ENCODE results near the gene GAN.

Gene GAN

DNA sequence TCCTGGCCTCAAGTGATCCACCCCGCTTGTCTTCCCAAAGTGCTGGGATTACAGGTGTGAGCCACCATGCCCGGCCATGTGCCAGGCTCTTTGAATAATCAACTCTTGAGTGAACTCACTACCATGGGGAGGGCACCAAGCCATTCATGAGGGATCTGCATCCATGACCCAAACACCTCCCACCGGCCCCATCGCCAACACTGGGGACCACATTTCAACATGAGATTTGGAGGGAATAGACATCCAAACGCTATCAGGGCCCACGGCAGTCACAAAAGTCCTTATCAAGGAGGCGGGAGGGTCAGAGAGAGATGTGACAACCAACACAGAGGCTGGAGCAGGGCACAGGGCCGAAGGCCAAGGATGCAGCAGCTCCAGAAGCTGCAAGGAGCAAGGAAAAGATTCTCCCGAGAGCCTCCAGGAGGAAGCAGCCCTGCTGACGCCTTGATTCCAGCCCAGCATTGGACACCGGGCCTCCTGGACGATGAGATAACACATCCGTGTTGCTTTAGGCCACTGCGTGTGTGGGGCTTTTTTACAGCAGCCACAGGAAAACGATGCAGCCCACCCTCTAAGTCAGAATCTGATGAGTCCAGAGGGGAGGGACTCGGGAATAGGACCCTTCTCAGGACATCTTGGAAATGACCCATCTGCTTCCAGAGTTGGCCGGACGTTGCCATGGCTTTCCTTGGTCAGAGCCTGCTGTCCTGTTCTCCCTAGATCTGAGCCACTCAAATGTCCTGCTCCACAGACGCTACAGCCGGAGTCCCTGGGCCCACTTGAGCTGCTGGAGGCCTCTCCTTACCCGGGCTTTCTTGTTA, 82.5 kb downstream of the GAN start:
- ChIA-PET CTCF (no interaction called here), POLR2A (no interaction called here)
- H3K4me3 ChIP-seq (ENCODE audit: low read depth, low read length): no peak overlapping the region
- TF ChIP-seq ZSCAN4 (tag by site-specific recombination; IDR thresholded peaks at IDR 0.05): no peak
- TF ChIP-seq ZNF169 (tag by site-specific recombination; IDR thresholded peaks at IDR 0.05): no peak
- TF ChIP-seq ZNF785 (tag by site-specific recombination; IDR thresholded peaks at IDR 0.05): no peak
- TF ChIP-seq, protein P1, sequence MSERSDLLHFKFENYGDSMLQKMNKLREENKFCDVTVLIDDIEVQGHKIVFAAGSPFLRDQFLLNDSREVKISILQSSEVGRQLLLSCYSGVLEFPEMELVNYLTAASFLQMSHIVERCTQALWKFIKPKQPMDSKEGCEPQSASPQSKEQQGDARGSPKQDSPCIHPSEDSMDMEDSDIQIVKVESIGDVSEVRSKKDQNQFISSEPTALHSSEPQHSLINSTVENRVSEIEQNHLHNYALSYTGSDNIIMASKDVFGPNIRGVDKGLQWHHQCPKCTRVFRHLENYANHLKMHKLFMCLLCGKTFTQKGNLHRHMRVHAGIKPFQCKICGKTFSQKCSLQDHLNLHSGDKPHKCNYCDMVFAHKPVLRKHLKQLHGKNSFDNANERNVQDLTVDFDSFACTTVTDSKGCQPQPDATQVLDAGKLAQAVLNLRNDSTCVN (tag by site-specific recombination; optimal IDR thresholded peaks at IDR 0.05): no peak
- TF ChIP-seq INSM2 (tag by site-specific recombination; IDR thresholded peaks at IDR 0.05): no peak
- TF ChIP-seq, protein P2, sequence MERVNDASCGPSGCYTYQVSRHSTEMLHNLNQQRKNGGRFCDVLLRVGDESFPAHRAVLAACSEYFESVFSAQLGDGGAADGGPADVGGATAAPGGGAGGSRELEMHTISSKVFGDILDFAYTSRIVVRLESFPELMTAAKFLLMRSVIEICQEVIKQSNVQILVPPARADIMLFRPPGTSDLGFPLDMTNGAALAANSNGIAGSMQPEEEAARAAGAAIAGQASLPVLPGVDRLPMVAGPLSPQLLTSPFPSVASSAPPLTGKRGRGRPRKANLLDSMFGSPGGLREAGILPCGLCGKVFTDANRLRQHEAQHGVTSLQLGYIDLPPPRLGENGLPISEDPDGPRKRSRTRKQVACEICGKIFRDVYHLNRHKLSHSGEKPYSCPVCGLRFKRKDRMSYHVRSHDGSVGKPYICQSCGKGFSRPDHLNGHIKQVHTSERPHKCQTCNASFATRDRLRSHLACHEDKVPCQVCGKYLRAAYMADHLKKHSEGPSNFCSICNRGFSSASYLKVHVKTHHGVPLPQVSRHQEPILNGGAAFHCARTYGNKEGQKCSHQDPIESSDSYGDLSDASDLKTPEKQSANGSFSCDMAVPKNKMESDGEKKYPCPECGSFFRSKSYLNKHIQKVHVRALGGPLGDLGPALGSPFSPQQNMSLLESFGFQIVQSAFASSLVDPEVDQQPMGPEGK (tag by site-specific recombination; IDR thresholded peaks at IDR 0.05): no peak
- no peak for TF ChIP-seq ZNF48 (tag by site-specific recombination; IDR thresholded peaks at IDR 0.05)
- no peak for TF ChIP-seq ZNF624 (tag by site-specific recombination; IDR thresholded peaks at IDR 0.05)
- TF ChIP-seq ZBTB10 (tag by site-specific recombination; IDR thresholded peaks at IDR 0.05): no peak
- H3K4me1 ChIP-seq (ENCODE audit: control insufficient read depth, insufficient read depth, low read length): no peaks in the 10 kb centered on the region
- no peaks in the 10 kb centered on the region for H3K9me3 ChIP-seq (ENCODE audit: control insufficient read depth, insufficient read depth, low read depth, low read length)
- no peaks in the 10 kb centered on the region for H3K36me3 ChIP-seq (ENCODE audit: control insufficient read depth in 2 of 2, insufficient read depth in 1 of 2, low read length in 2 of 2)
- no peak overlapping the region for H3K27ac ChIP-seq (ENCODE audit: extremely low read depth, low read depth, low read length)

GRCh38 chr16:81397879-81398520, 83.2 kb downstream of the GAN start:
- no peaks in the 10 kb centered on the region for H3K9me3 ChIP-seq (ENCODE audit: control insufficient read depth, insufficient read depth, low read depth, low read length)
- POLR2A ChIA-PET: no interaction called here
- no peak overlapping the region for H3K27ac ChIP-seq (ENCODE audit: extremely low read depth, low read depth, low read length)
- H3K36me3 ChIP-seq (ENCODE audit: control insufficient read depth in 2 of 2, insufficient read depth in 1 of 2, low read length in 2 of 2): no peaks in the 10 kb centered on the region
- CTCF ChIA-PET: interaction anchor here (0.6 kb wide), 1 partner anchor 530 kb away, joined by 3 read pairs; no protein-coding TSS in a partner anchor
- H3K4me1 ChIP-seq (ENCODE audit: control insufficient read depth, insufficient read depth, low read length): no peaks in the 10 kb centered on the region
- H3K4me3 ChIP-seq (ENCODE audit: low read depth, low read length): no peak overlapping the region
- TF ChIP-seq ZNF184 (tag by site-specific recombination; IDR thresholded peaks at IDR 0.05) (no peak), ZNF548 (tag by site-specific recombination; IDR thresholded peaks at IDR 0.05) (no peak), ZNF610 (tag by site-specific recombination; IDR thresholded peaks at IDR 0.05; ENCODE audit: borderline replicate concordance) (no peak), ZNF202 (tag by site-specific recombination; IDR thresholded peaks at IDR 0.05; ENCODE audit: borderline replicate concordance) (no peak)
- TF ChIP-seq, protein P3, sequence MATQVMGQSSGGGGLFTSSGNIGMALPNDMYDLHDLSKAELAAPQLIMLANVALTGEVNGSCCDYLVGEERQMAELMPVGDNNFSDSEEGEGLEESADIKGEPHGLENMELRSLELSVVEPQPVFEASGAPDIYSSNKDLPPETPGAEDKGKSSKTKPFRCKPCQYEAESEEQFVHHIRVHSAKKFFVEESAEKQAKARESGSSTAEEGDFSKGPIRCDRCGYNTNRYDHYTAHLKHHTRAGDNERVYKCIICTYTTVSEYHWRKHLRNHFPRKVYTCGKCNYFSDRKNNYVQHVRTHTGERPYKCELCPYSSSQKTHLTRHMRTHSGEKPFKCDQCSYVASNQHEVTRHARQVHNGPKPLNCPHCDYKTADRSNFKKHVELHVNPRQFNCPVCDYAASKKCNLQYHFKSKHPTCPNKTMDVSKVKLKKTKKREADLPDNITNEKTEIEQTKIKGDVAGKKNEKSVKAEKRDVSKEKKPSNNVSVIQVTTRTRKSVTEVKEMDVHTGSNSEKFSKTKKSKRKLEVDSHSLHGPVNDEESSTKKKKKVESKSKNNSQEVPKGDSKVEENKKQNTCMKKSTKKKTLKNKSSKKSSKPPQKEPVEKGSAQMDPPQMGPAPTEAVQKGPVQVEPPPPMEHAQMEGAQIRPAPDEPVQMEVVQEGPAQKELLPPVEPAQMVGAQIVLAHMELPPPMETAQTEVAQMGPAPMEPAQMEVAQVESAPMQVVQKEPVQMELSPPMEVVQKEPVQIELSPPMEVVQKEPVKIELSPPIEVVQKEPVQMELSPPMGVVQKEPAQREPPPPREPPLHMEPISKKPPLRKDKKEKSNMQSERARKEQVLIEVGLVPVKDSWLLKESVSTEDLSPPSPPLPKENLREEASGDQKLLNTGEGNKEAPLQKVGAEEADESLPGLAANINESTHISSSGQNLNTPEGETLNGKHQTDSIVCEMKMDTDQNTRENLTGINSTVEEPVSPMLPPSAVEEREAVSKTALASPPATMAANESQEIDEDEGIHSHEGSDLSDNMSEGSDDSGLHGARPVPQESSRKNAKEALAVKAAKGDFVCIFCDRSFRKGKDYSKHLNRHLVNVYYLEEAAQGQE (tag by site-specific recombination; IDR thresholded peaks at IDR 0.05): no peak
- TF ChIP-seq, protein P1 (tag by site-specific recombination; optimal IDR thresholded peaks at IDR 0.05): no peak
- TF ChIP-seq, protein P4, sequence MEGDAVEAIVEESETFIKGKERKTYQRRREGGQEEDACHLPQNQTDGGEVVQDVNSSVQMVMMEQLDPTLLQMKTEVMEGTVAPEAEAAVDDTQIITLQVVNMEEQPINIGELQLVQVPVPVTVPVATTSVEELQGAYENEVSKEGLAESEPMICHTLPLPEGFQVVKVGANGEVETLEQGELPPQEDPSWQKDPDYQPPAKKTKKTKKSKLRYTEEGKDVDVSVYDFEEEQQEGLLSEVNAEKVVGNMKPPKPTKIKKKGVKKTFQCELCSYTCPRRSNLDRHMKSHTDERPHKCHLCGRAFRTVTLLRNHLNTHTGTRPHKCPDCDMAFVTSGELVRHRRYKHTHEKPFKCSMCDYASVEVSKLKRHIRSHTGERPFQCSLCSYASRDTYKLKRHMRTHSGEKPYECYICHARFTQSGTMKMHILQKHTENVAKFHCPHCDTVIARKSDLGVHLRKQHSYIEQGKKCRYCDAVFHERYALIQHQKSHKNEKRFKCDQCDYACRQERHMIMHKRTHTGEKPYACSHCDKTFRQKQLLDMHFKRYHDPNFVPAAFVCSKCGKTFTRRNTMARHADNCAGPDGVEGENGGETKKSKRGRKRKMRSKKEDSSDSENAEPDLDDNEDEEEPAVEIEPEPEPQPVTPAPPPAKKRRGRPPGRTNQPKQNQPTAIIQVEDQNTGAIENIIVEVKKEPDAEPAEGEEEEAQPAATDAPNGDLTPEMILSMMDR (tag by site-specific recombination; IDR thresholded peaks at IDR 0.05): no peak
